GM12878 (cell line): ENCODE measurements around the gene MUC20. TPM values are rescaled to one million over a fixed set of nuclear protein-coding genes. Genes with fewer than 3 reads are reported as not detected.

ENCODE experiments used
- ATAC-seq: fragments of 200-7000 bp; cut with Tn5 transposase; 3 replicates; pipeline ENCODE4 v1.9.1; 2020; ENCODE audit warnings: mild to moderate bottlenecking, moderate library complexity
- BruUV-seq: library from RNA; stranded (reverse); fragments of 400-500 nt; replicated peaks from 2 replicates; lab custom pipeline; 2021; lab: Mats Ljungman, UMichigan
- CTCF ChIA-PET: fragments of 300-600 bp; sonication (Branson Sonifier 250); formaldehyde crosslinking; extraction: SDS; loops from one replicate; lab custom pipeline; 2021; ENCODE audit warnings: inconsistent platforms; lab: Yijun Ruan, JAX
- POLR2A ChIA-PET: fragments of 350-600 bp; formaldehyde crosslinking; extraction: SDS; loops from one replicate; lab custom pipeline; 2021; ENCODE audit warnings: inconsistent platforms; lab: Charles Lee
- RAD21 ChIA-PET: fragments of 300-600 bp; sonication (Branson Sonifier 250); formaldehyde crosslinking; loops from one replicate; lab custom pipeline; 2023; ENCODE audit warnings: antibody characterized with exemption; ENCODE audit not compliant: unreplicated experiment; lab: Charles Lee
- SMC1A ChIA-PET: fragments of 300-600 bp; sonication (Branson Sonifier 250); formaldehyde crosslinking; loops from one replicate; lab custom pipeline; 2023; ENCODE audit not compliant: unreplicated experiment, uncharacterized antibody; lab: Charles Lee
- DNase-seq: peaks from one replicate; pipeline ENCODE4 v3.0.0-alpha.2; 2011; ENCODE audit warnings: low read depth, low spot score
- FAIRE-seq: peaks from 3 replicates; lab custom pipeline; 2011; peaks lifted over from hg19 to GRCh38; lab: Jason Lieb, UNC
- H2AFZ ChIP-seq: 2 replicates; pipeline ENCODE4 v1.6.0; 2011; ENCODE audit warnings: low read depth, low read length, control low read depth; ENCODE audit not compliant: control insufficient read depth
- H3K27ac ChIP-seq: 2 replicates; pipeline ENCODE4 v1.5.1; 2011; ENCODE audit warnings: control low read depth; ENCODE audit not compliant: control insufficient read depth, insufficient read depth
- H3K27me3 ChIP-seq, 2 experiments: replicated peaks in 1 of 2; 2 replicates each; pipeline versions ENCODE4 v1.6.0 to v1.6.1; 2011; ENCODE audit warnings: low read length in 1 of 2; ENCODE audit not compliant: control insufficient read depth in 2 of 2, insufficient read depth in 2 of 2
- H3K36me3 ChIP-seq, 2 experiments: 2 replicates each; pipeline ENCODE4 v1.5.1; 2011; ENCODE audit warnings: low read length in 1 of 2; ENCODE audit not compliant: control insufficient read depth in 2 of 2, insufficient read depth in 2 of 2
- H3K4me1 ChIP-seq: 2 replicates; pipeline ENCODE4 v1.6.1; 2011; ENCODE audit warnings: mild to moderate bottlenecking, low read length, moderate library complexity, mixed read lengths; ENCODE audit not compliant: control insufficient read depth, insufficient read depth
- H3K4me2 ChIP-seq: 2 replicates; pipeline ENCODE4 v1.6.0; 2011; ENCODE audit warnings: control low read depth; ENCODE audit not compliant: control insufficient read depth, insufficient read depth
- H3K4me3 ChIP-seq: fragments of 200-600 bp; sonication (generic); 2 replicates; pipeline ENCODE4 v1.5.1; 2016
- H3K79me2 ChIP-seq: 2 replicates; pipeline ENCODE4 v1.6.0; 2011; ENCODE audit warnings: low read length; ENCODE audit not compliant: control insufficient read depth, insufficient read depth
- H3K9ac ChIP-seq: 2 replicates; pipeline ENCODE4 v1.8.0; 2011; ENCODE audit warnings: low read length, control low read depth, mixed read lengths; ENCODE audit not compliant: control insufficient read depth, insufficient read depth
- H3K9me3 ChIP-seq: replicated peaks from 3 replicates; pipeline ENCODE4 v1.5.1; 2011; ENCODE audit warnings: mild to moderate bottlenecking, low read length; ENCODE audit not compliant: control insufficient read depth, insufficient read depth
- H4K20me1 ChIP-seq: 2 replicates; pipeline ENCODE4 v1.6.0; 2011; ENCODE audit not compliant: control insufficient read depth, insufficient read depth
- CREM ChIP-seq: IDR thresholded peaks from 2 replicates; pipeline ENCODE4 v1.6.1; 2014; ENCODE audit warnings: antibody characterized with exemption, low read depth
- ESRRA ChIP-seq: IDR thresholded peaks from 2 replicates; pipeline ENCODE4 v1.6.1; 2012; ENCODE audit warnings: mild to moderate bottlenecking, low read length, improper control_type of control experiment
- HDAC6 ChIP-seq: fragments of 200-600 bp; sonication (generic); IDR thresholded peaks from one replicate; pipeline ENCODE4 v1.8.0; 2017; ENCODE audit warnings: antibody characterized with exemption; ENCODE audit not compliant: unreplicated experiment
- NR2F1 ChIP-seq: fragments of 450-650 bp; conservative IDR thresholded peaks from 2 replicates; pipeline ENCODE4 v1.6.1; 2017; ENCODE audit warnings: mild to moderate bottlenecking
- RCOR1 ChIP-seq: conservative IDR thresholded peaks from 2 replicates; pipeline ENCODE4 v1.6.1; 2012; ENCODE audit warnings: low read depth, low read length, improper control_type of control experiment
- RUNX3 ChIP-seq: IDR thresholded peaks from 2 replicates; pipeline ENCODE4 v1.6.1; 2012; ENCODE audit warnings: low read length, inconsistent platforms
- SMARCA5 ChIP-seq: fragments of 450-650 bp; IDR thresholded peaks from 2 replicates; pipeline ENCODE4 v1.6.1; 2017; ENCODE audit warnings: mild to moderate bottlenecking
- SREBF1 ChIP-seq: IDR thresholded peaks from 2 replicates; pipeline ENCODE4 v1.6.1; 2012; ENCODE audit warnings: mild to moderate bottlenecking, low read length
- STAT3 ChIP-seq: IDR thresholded peaks from 2 replicates; pipeline ENCODE4 v1.6.1; 2011; ENCODE audit warnings: low read depth, low read length, improper control_type of control experiment
- WGBS: methylation state at CpG from one replicate; pipeline ENCODE4 v1.1.6; 2016; ENCODE audit warnings: low lambda C conversion rate; ENCODE audit not compliant: insufficient replicate concordance, insufficient coverage; ENCODE audit errors: missing lambda C conversion rate; 5-methylcytosine and 5-hydroxymethylcytosine counted together
- in situ Hi-C: fragments of 300-500 bp; cut with MboI; formaldehyde crosslinking; loops from 9 replicates; pipeline ENCODE4 v1.14.3; 2018; ENCODE audit warnings: mixed read lengths
- intact Hi-C: fragments of 100-400 bp; cut with micrococcal nuclease; formaldehyde crosslinking; loops from one replicate; pipeline ENCODE4 v1.14.2; 2022; ENCODE audit not compliant: unreplicated experiment
- polyA plus RNA-seq, 11 experiments: library from polyadenylated mRNA; depleted of rRNA in 4 of 11; unstranded in 6 of 11; stranded (reverse) in 5 of 11; fragments of >200 nt; fragmentation: Nextera tagmentation in 4 of 11; fragmentation: Illumina TruSeq in 1 of 11; extraction: Ambion mirVana in 4 of 11; extraction: Trizol in 1 of 11; gene quantifications; 1 replicate in 1 of 11; 2 replicates in 10 of 11; pipeline versions ENCODE4 v1.2.1 to v1.2.3, GENCODE V29; 2011 to 2016; ENCODE audit warnings: inconsistent platforms in 2 of 11, missing spikeins in 2 of 11, low read depth in 1 of 11
- total RNA-seq, 4 experiments: library from RNA; depleted of rRNA in 3 of 4; stranded (reverse); fragments of >200 nt in 3 of 4; fragmentation: Illumina TruSeq in 1 of 4; extraction: Trizol in 1 of 4; gene quantifications; 2 replicates each; pipeline versions ENCODE4 v1.2.1 to v1.2.3, GENCODE V29; 2013 to 2021
- TF ChIP-seq, protein P1 (sequence below): IDR thresholded peaks from 2 replicates; pipeline ENCODE4 v1.6.1; 2011; ENCODE audit warnings: mild to moderate bottlenecking, low read depth, low read length, moderate library complexity; ENCODE audit not compliant: insufficient replicate concordance
- TF ChIP-seq, protein P2 (sequence below): IDR thresholded peaks from 2 replicates; pipeline ENCODE4 v1.6.1; 2012; ENCODE audit warnings: mild to moderate bottlenecking, low read depth, low read length
- TF ChIP-seq, protein P3 (sequence below): fragments of 450-650 bp; IDR thresholded peaks from 2 replicates; pipeline ENCODE4 v1.6.1; 2016; ENCODE audit warnings: mild to moderate bottlenecking, moderate library complexity, borderline replicate concordance
- TF ChIP-seq, protein P4 (sequence below): IDR thresholded peaks from 2 replicates; pipeline ENCODE4 v1.6.1; 2011; ENCODE audit warnings: low read depth, low read length, improper control_type of control experiment, borderline replicate concordance
- TF ChIP-seq, protein P5 (sequence below): fragments of 450-650 bp; IDR thresholded peaks from 2 replicates; pipeline ENCODE4 v1.6.1; 2016; ENCODE audit warnings: mild to moderate bottlenecking

MUC20 gene
- total and polyA plus RNA-seq, 10 of the 15 experiments (the other 5 are each of a cell fraction or from before 2014, with no cell fraction given): 0.04 to 0.46 (median 0.17) TPM; not detected in 3

DNA sequence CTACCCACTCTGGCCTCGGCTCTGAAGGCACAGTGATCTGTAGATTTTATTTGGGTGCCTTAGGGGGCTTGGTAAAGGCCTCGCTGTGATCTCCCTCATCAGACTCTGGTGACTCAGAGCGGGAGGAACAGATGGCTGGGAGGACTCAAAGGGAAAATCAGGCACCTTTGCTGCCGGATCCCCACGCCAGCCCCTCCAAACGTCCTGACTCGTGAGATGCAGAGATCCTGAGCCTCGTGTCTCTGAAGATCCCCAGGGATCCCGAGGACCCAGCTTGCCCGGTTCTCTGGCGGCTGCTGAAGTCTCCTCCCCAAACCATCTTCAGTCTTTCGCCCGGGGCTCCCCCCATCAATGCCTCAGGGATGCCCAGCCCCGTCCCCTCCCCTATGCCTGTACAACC lies 32.8 kb downstream of the MUC20 start:
- ChIA-PET RAD21 (no interaction called here), SMC1A (no interaction called here), CTCF (no interaction called here), POLR2A (no interaction called here)
- Histone ChIP-seq H3K9me3 (no peaks in the 10 kb centered on the region), H3K9ac (no peak overlapping the region), H2AFZ (no peak overlapping the region), H3K27ac (no peak overlapping the region), H3K27me3 (no peaks in the 10 kb centered on the region; a peak in 2 of 4 replicates), H3K36me3 (no peaks in the 10 kb centered on the region), H4K20me1 (no peaks in the 10 kb centered on the region), H3K4me2 (no peak overlapping the region), H3K4me1 (no peaks in the 10 kb centered on the region), H3K4me3 (no peak overlapping the region), H3K79me2 (no peaks in the 10 kb centered on the region)
- BruUV-seq: no TSS peak
- intact Hi-C loops: no loop called here
- in situ Hi-C loops: loop anchor here (10.0 kb wide), 1 partner anchor 61 kb away; the partner anchor contains the start of gene MUC4
- ATAC-seq: no peak
- TF ChIP-seq, protein P1, sequence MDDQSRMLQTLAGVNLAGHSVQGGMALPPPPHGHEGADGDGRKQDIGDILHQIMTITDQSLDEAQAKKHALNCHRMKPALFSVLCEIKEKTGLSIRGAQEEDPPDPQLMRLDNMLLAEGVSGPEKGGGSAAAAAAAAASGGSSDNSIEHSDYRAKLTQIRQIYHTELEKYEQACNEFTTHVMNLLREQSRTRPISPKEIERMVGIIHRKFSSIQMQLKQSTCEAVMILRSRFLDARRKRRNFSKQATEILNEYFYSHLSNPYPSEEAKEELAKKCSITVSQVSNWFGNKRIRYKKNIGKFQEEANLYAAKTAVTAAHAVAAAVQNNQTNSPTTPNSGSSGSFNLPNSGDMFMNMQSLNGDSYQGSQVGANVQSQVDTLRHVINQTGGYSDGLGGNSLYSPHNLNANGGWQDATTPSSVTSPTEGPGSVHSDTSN: no peak
- TF ChIP-seq, protein P2, sequence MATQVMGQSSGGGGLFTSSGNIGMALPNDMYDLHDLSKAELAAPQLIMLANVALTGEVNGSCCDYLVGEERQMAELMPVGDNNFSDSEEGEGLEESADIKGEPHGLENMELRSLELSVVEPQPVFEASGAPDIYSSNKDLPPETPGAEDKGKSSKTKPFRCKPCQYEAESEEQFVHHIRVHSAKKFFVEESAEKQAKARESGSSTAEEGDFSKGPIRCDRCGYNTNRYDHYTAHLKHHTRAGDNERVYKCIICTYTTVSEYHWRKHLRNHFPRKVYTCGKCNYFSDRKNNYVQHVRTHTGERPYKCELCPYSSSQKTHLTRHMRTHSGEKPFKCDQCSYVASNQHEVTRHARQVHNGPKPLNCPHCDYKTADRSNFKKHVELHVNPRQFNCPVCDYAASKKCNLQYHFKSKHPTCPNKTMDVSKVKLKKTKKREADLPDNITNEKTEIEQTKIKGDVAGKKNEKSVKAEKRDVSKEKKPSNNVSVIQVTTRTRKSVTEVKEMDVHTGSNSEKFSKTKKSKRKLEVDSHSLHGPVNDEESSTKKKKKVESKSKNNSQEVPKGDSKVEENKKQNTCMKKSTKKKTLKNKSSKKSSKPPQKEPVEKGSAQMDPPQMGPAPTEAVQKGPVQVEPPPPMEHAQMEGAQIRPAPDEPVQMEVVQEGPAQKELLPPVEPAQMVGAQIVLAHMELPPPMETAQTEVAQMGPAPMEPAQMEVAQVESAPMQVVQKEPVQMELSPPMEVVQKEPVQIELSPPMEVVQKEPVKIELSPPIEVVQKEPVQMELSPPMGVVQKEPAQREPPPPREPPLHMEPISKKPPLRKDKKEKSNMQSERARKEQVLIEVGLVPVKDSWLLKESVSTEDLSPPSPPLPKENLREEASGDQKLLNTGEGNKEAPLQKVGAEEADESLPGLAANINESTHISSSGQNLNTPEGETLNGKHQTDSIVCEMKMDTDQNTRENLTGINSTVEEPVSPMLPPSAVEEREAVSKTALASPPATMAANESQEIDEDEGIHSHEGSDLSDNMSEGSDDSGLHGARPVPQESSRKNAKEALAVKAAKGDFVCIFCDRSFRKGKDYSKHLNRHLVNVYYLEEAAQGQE: no peak
- TF ChIP-seq STAT3: no peak
- no peak for TF ChIP-seq NR2F1
- TF ChIP-seq CREM: no peak
- TF ChIP-seq ESRRA: no peak
- no peak for TF ChIP-seq SREBF1
- TF ChIP-seq, protein P3, sequence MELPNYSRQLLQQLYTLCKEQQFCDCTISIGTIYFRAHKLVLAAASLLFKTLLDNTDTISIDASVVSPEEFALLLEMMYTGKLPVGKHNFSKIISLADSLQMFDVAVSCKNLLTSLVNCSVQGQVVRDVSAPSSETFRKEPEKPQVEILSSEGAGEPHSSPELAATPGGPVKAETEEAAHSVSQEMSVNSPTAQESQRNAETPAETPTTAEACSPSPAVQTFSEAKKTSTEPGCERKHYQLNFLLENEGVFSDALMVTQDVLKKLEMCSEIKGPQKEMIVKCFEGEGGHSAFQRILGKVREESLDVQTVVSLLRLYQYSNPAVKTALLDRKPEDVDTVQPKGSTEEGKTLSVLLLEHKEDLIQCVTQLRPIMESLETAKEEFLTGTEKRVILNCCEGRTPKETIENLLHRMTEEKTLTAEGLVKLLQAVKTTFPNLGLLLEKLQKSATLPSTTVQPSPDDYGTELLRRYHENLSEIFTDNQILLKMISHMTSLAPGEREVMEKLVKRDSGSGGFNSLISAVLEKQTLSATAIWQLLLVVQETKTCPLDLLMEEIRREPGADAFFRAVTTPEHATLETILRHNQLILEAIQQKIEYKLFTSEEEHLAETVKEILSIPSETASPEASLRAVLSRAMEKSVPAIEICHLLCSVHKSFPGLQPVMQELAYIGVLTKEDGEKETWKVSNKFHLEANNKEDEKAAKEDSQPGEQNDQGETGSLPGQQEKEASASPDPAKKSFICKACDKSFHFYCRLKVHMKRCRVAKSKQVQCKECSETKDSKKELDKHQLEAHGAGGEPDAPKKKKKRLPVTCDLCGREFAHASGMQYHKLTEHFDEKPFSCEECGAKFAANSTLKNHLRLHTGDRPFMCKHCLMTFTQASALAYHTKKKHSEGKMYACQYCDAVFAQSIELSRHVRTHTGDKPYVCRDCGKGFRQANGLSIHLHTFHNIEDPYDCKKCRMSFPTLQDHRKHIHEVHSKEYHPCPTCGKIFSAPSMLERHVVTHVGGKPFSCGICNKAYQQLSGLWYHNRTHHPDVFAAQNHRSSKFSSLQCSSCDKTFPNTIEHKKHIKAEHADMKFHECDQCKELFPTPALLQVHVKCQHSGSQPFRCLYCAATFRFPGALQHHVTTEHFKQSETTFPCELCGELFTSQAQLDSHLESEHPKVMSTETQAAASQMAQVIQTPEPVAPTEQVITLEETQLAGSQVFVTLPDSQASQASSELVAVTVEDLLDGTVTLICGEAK: no peak
- no peak for TF ChIP-seq RCOR1
- TF ChIP-seq, protein P4, sequence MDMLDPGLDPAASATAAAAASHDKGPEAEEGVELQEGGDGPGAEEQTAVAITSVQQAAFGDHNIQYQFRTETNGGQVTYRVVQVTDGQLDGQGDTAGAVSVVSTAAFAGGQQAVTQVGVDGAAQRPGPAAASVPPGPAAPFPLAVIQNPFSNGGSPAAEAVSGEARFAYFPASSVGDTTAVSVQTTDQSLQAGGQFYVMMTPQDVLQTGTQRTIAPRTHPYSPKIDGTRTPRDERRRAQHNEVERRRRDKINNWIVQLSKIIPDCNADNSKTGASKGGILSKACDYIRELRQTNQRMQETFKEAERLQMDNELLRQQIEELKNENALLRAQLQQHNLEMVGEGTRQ: no peak
- TF ChIP-seq SMARCA5: no peak
- TF ChIP-seq, protein P5, sequence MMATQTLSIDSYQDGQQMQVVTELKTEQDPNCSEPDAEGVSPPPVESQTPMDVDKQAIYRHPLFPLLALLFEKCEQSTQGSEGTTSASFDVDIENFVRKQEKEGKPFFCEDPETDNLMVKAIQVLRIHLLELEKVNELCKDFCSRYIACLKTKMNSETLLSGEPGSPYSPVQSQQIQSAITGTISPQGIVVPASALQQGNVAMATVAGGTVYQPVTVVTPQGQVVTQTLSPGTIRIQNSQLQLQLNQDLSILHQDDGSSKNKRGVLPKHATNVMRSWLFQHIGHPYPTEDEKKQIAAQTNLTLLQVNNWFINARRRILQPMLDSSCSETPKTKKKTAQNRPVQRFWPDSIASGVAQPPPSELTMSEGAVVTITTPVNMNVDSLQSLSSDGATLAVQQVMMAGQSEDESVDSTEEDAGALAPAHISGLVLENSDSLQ: no peak
- no peak for TF ChIP-seq RUNX3
- TF ChIP-seq HDAC6: no peak
- 19% methylated on average over 14 of the region's 14 CpGs for WGBS
- no peak for DNase-seq
- FAIRE-seq: no peak
